Sigmoid colon (tissue), 7 donors: ENCODE measurements around the gene NSUN6. TPM values are rescaled to one million over a fixed set of nuclear protein-coding genes. Genes with fewer than 3 reads are reported as not detected.
A peak's percentile ranks its signal among the peaks of the same experiment; 100 is the strongest.
"Not testable (repeated sequence)": the region's sequence is repeated elsewhere in the genome, so short reads cannot be mapped to it uniquely, and the experiment has no call there.

ENCODE experiments used
- DNase-seq: peaks from one replicate; pipeline ENCODE4 v3.0.0-alpha.2; 2019
- H3K27ac ChIP-seq, 4 donors: fragments of 200-600 bp; sonication (generic); one replicate each; pipeline ENCODE4 v1.5.1; 2016 to 2019; ENCODE audit warnings: mild to moderate bottlenecking in 1 of 4
- H3K27me3 ChIP-seq, 3 donors: fragments of 200-600 bp; sonication (generic); one replicate each; pipeline ENCODE4 v1.5.1; 2019; ENCODE audit warnings: mild to moderate bottlenecking in 1 of 3
- H3K36me3 ChIP-seq, 4 donors: fragments of 200-600 bp; sonication (generic); one replicate each; pipeline ENCODE4 v1.5.1; 2016 to 2019
- H3K4me1 ChIP-seq, 4 donors: fragments of 200-600 bp; sonication (generic); one replicate each; pipeline ENCODE4 v1.5.1; 2017 to 2019
- H3K4me3 ChIP-seq, 4 donors: fragments of 200-600 bp; sonication (generic); one replicate each; pipeline ENCODE4 v1.5.1; 2017 to 2019; ENCODE audit warnings: mild to moderate bottlenecking in 2 of 4, moderate library complexity in 1 of 4
- H3K9me3 ChIP-seq, 4 donors: fragments of 200-600 bp in 3 of 4; sonication (generic) in 3 of 4; one replicate each; pipeline versions ENCODE4 v1.5.1 to v1.6.1; 2013 to 2019
- CTCF ChIP-seq, 4 experiments: fragments of 450-650 bp in 3 of 4; fragments of 200-600 bp in 1 of 4; IDR thresholded peaks; one replicate each; pipeline ENCODE4 v1.5.1; 2016 to 2019; ENCODE audit warnings: antibody characterized with exemption in 4 of 4, mild to moderate bottlenecking in 3 of 4, moderate library complexity in 2 of 4
- EP300 ChIP-seq, 4 donors: sonication (generic); formaldehyde crosslinking; IDR thresholded peaks; one replicate each; pipeline ENCODE4 v1.6.1; 2017; ENCODE audit warnings: antibody characterized with exemption in 4 of 4
- POLR2A ChIP-seq, 2 donors: fragments of 450-650 bp; IDR thresholded peaks; one replicate each; pipeline ENCODE4 v1.6.1; 2016; ENCODE audit warnings: antibody characterized with exemption in 2 of 2, mild to moderate bottlenecking in 2 of 2, moderate library complexity in 2 of 2
- POLR2AphosphoS5 ChIP-seq, 4 donors: sonication (generic); formaldehyde crosslinking; IDR thresholded peaks; one replicate each; pipeline ENCODE4 v1.6.1; 2017; ENCODE audit warnings: antibody characterized with exemption in 4 of 4
- WGBS, 2 donors: extraction: QIAGEN DNeasy Blood & Tissue Kit; methylation state at CpG; one replicate each; pipeline ENCODE4 v1.1.7; 2013; 5-methylcytosine and 5-hydroxymethylcytosine counted together
- intact Hi-C: fragments of 100-400 bp; cut with DNase I; formaldehyde crosslinking; loops from one replicate; pipeline ENCODE4 v1.15.1; 2023
- polyA plus RNA-seq, 3 donors: library from polyadenylated mRNA; stranded (reverse); fragments of 200-250 nt; gene quantifications; one replicate each; pipeline ENCODE4 v1.2.3, GENCODE V29; 2013
- total RNA-seq, 4 donors: library from RNA; depleted of rRNA; stranded (reverse); fragments of >200 nt; gene quantifications; one replicate each; pipeline ENCODE4 v1.1.0, GENCODE V29; 2016
- donor health status: healthy with polysubstance abuse.
- donor health status: Bipolar disorder and iron deficiency.
- donor health status: healthy.

Gene NSUN6
- total and polyA plus RNA-seq, 7 donors: 4.4 to 20.2 (median 7.3) TPM

- no peak for DNase-seq
- no peak overlapping the region for H3K27ac ChIP-seq
- no peaks in the 10 kb centered on the region for H3K9me3 ChIP-seq
- no peaks in the 10 kb centered on the region for H3K27me3 ChIP-seq
- peaks cover 0 to 20% (median 16%) of the 10 kb centered on the region in 4 donors for H3K4me1 ChIP-seq
- 95 to 98% methylated on average over 3 of the region's 3 CpGs for WGBS, 2 donors
- TF ChIP-seq POLR2A (IDR thresholded peaks at IDR 0.05): no peak
- TF ChIP-seq EP300 (IDR thresholded peaks at IDR 0.05): no peak
- TF ChIP-seq POLR2AphosphoS5 (IDR thresholded peaks at IDR 0.05): no peak
- no peak for TF ChIP-seq CTCF (IDR thresholded peaks at IDR 0.05)
- peaks cover 0 to 17% (median 0%) of the 10 kb centered on the region in 4 donors for H3K36me3 ChIP-seq
- intact Hi-C loops: no loop called here
- H3K4me3 ChIP-seq: no peak overlapping the region
Measured at GRCh38 chr10:18647945-18648344, 3.4 kb downstream of the NSUN6 start.

- 88 to 94% methylated on average over 2 of the region's 2 CpGs for WGBS, 2 donors
- intact Hi-C loops: no loop called here
- Histone ChIP-seq H3K36me3 (peaks cover 0 to 17% (median 0%) of the 10 kb centered on the region in 4 donors), H3K27ac (no peak overlapping the region), H3K9me3 (no peaks in the 10 kb centered on the region), H3K4me1 (peaks cover 0 to 20% (median 16%) of the 10 kb centered on the region in 4 donors), H3K4me3 (no peak overlapping the region), H3K27me3 (no peaks in the 10 kb centered on the region)
- TF ChIP-seq EP300 (IDR thresholded peaks at IDR 0.05): no peak
- no peak for DNase-seq
Measured at GRCh38 chr10:18647151-18647550, 4.2 kb downstream of the NSUN6 start.

GRCh38 chr10:18639719-18640118 lies 11.7 kb downstream of the NSUN6 start:
- H3K36me3 ChIP-seq, H3K4me3 ChIP-seq, H3K27me3 ChIP-seq, H3K9me3 ChIP-seq, DNase-seq, H3K27ac ChIP-seq, H3K4me1 ChIP-seq, intact Hi-C loops: not testable (repeated sequence)
- 70 to 89% methylated on average over 2 of the region's 2 CpGs for WGBS, 2 donors

- DNase-seq, H3K36me3 ChIP-seq, H3K27ac ChIP-seq, H3K9me3 ChIP-seq, H3K4me3 ChIP-seq, H3K27me3 ChIP-seq, H3K4me1 ChIP-seq, intact Hi-C loops: not testable (repeated sequence)
- 17 to 75% methylated on average over 1 of the region's 1 CpG for WGBS, 2 donors
Measured at GRCh38 chr10:18637400-18637799, 14.0 kb downstream of the NSUN6 start.

- H3K9me3 ChIP-seq: no peaks in the 10 kb centered on the region
- intact Hi-C loops: no loop called here
- 91 to 94% methylated on average over 4 of the region's 4 CpGs for WGBS, 2 donors
- no peak overlapping the region for H3K27ac ChIP-seq
- H3K27me3 ChIP-seq: no peaks in the 10 kb centered on the region
- no peaks in the 10 kb centered on the region for H3K4me1 ChIP-seq
- no peaks in the 10 kb centered on the region for H3K36me3 ChIP-seq
- TF ChIP-seq POLR2AphosphoS5 (IDR thresholded peaks at IDR 0.05) (no peak), POLR2A (IDR thresholded peaks at IDR 0.05) (no peak), EP300 (IDR thresholded peaks at IDR 0.05) (no peak), CTCF (IDR thresholded peaks at IDR 0.05) (no peak)
- no peak for DNase-seq
- no peak overlapping the region for H3K4me3 ChIP-seq
Measured at GRCh38 chr10:18635995-18636394, 15.4 kb downstream of the NSUN6 start.

- H3K27ac ChIP-seq, H3K4me1 ChIP-seq, H3K9me3 ChIP-seq, DNase-seq, intact Hi-C loops, H3K4me3 ChIP-seq, H3K36me3 ChIP-seq, H3K27me3 ChIP-seq: not testable (repeated sequence)
- WGBS, 2 donors: 89 to 92% methylated on average over 2 of the region's 3 CpGs
Measured at GRCh38 chr10:18632500-18632899, 18.9 kb downstream of the NSUN6 start.

GRCh38 chr10:18627452-18628018 lies 23.9 kb downstream of the NSUN6 start:
- Histone ChIP-seq H3K4me1 (peaks cover 0 to 10% (median 0%) of the 10 kb centered on the region in 4 donors), H3K27ac (peak overlapping the region; percentile 73 to 77 (median 75)), H3K4me3 (peak overlapping the region; percentile 44 to 62 (median 56))
- H3K36me3 ChIP-seq, H3K27me3 ChIP-seq, H3K9me3 ChIP-seq, intact Hi-C loops: not testable (repeated sequence)
- 3 to 4% methylated on average over 25 of the region's 25 CpGs for WGBS, 2 donors
- peak; percentile 81 for DNase-seq
- peak in 1 of 4 donors; percentile 24 for TF ChIP-seq POLR2AphosphoS5 (IDR thresholded peaks at IDR 0.05)
